Measurements from ENCODE around the gene QRFPR.

GRCh38 chr4:121421594-121421993, 40.8 kb upstream of the QRFPR start:
- TF ChIP-seq YY1 (IDR thresholded peaks at IDR 0.05; ENCODE audit: insufficient read depth, insufficient read length) (no peak), SUZ12 (IDR thresholded peaks at IDR 0.05; ENCODE audit: extremely low read depth, insufficient read depth, insufficient read length) (no peak)

Data from NT2/D1 (cell line).